Osteoblast (primary cell): ENCODE data around the gene PANK4. TPM values are rescaled to one million over a fixed set of nuclear protein-coding genes. Genes with fewer than 3 reads are reported as not detected.

Source experiments
- DNase-seq: peaks from one replicate; pipeline ENCODE4 v3.0.0; 2011; ENCODE audit warnings: low spot score, mixed read lengths; ENCODE audit not compliant: insufficient read length; ENCODE audit errors: missing footprints
- H2AFZ ChIP-seq: 2 replicates; pipeline ENCODE4 v1.6.0; 2011; ENCODE audit warnings: mild to moderate bottlenecking, low read length
- H3K27ac ChIP-seq: 2 replicates; pipeline ENCODE4 v1.5.1; 2011; ENCODE audit warnings: mild to moderate bottlenecking, low read depth, low read length, moderate library complexity
- H3K27me3 ChIP-seq: 2 replicates; pipeline ENCODE4 v1.6.0; 2012; ENCODE audit warnings: mild to moderate bottlenecking, control low read depth, inconsistent platforms, low read length, moderate library complexity; ENCODE audit not compliant: insufficient read depth
- H3K36me3 ChIP-seq: 2 replicates; pipeline ENCODE4 v1.5.1; 2011; ENCODE audit warnings: mild to moderate bottlenecking, low read length, control low read depth, moderate library complexity; ENCODE audit not compliant: insufficient read depth
- H3K4me1 ChIP-seq: 2 replicates; pipeline ENCODE4 v1.5.1; 2011; ENCODE audit warnings: mild to moderate bottlenecking, low read length, control low read depth, moderate library complexity; ENCODE audit not compliant: insufficient read depth
- H3K4me2 ChIP-seq: 2 replicates; pipeline ENCODE4 v1.6.0; 2011; ENCODE audit warnings: mild to moderate bottlenecking, low read length; ENCODE audit not compliant: insufficient read depth
- H3K4me3 ChIP-seq: fragments of 200-600 bp; sonication (generic); 3 replicates; pipeline ENCODE4 v1.5.1; 2012; ENCODE audit warnings: mild to moderate bottlenecking, low read length, inconsistent platforms; ENCODE audit not compliant: insufficient read depth
- H3K79me2 ChIP-seq: 2 replicates; pipeline ENCODE4 v1.6.0; 2012; ENCODE audit warnings: mild to moderate bottlenecking, low read length, control low read depth, inconsistent platforms; ENCODE audit not compliant: insufficient read depth
- H3K9me3 ChIP-seq: 2 replicates; pipeline ENCODE4 v1.5.1; 2011; ENCODE audit warnings: low read depth, low read length, control low read depth
- H4K20me1 ChIP-seq: 2 replicates; pipeline ENCODE4 v1.6.0; 2012; ENCODE audit warnings: mild to moderate bottlenecking, low read length, control low read depth; ENCODE audit not compliant: insufficient read depth
- CTCF ChIP-seq: IDR thresholded peaks from 2 replicates; pipeline ENCODE4 v1.5.1; 2011; ENCODE audit warnings: mild to moderate bottlenecking, low read depth, low read length, moderate library complexity; ENCODE audit errors: extremely low read depth
- total RNA-seq: library from RNA; depleted of rRNA; stranded (reverse); fragments of >200 nt; gene quantifications from 2 replicates; pipeline ENCODE4 v1.2.3, GENCODE V29; 2012

PANK4 gene
- total RNA-seq, 1 donor: 15.2 TPM

DNA sequence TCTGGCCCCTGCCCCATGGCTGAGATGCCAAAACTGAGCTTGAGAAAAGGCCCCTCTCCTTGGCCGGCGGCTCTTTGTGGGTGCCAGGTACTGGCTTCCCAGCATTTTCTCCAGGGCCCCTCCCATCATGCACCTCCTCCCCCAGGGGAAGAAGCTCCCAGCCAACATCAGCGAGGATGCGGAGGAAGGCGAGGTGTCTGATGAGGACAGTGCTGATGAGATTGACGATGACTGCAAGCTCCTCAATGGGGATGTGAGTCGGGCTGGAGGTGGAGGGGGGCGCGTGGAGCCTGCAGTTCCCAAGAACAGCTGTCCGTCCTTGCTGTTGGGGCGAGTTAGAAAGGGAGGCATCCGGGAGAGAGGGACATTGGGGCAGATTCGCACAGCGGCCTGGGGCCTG is 36.8 kb downstream of the PANK4 start:
- peaks cover 3% of the 10 kb centered on the region for H4K20me1 ChIP-seq
- no peaks in the 10 kb centered on the region for H3K79me2 ChIP-seq
- no peak for TF ChIP-seq CTCF

DNA sequence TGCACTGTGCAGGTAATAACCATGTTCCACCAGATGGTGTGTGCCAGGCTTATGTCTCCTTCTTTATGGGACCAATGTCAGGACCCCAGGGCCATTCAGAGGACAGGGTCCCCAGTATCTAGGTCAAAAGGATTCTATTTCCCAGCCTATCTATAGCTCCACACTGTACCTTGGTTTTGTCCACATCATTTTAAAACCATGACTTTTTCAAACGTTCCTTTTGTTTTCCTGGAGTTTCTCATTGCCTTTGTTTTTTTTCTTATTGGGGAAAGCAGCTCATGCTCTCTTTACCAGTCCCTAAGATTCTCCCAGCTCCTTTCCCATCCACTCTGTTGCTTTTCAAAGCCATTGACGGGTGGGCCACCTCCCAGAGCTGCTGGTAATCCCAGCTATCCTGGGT is 37.7 kb downstream of the PANK4 start:
- Histone ChIP-seq H3K4me1 (peaks cover 1% of the 10 kb centered on the region), H2AFZ (no peak overlapping the region), H3K9me3 (peaks cover 3% of the 10 kb centered on the region), H3K4me2 (no peak overlapping the region), H3K36me3 (no peaks in the 10 kb centered on the region), H3K79me2 (no peaks in the 10 kb centered on the region), H3K27me3 (peaks cover 13% of the 10 kb centered on the region), H3K27ac (no peak overlapping the region), H3K4me3 (no peak overlapping the region), H4K20me1 (no peaks in the 10 kb centered on the region)
- no peak for DNase-seq
- TF ChIP-seq CTCF: no peak

More for the DNA sequence above, 36.8 kb downstream of the PANK4 start:
- no peak overlapping the region for H3K27ac ChIP-seq
- peaks cover 11% of the 10 kb centered on the region for H3K4me1 ChIP-seq
- DNase-seq: no peak
- peaks cover 13% of the 10 kb centered on the region for H3K27me3 ChIP-seq
- H2AFZ ChIP-seq: no peak overlapping the region
- H3K36me3 ChIP-seq: no peaks in the 10 kb centered on the region
- H3K4me2 ChIP-seq: no peak overlapping the region
- no peak overlapping the region for H3K4me3 ChIP-seq
- peaks cover 3% of the 10 kb centered on the region for H3K9me3 ChIP-seq

DNA sequence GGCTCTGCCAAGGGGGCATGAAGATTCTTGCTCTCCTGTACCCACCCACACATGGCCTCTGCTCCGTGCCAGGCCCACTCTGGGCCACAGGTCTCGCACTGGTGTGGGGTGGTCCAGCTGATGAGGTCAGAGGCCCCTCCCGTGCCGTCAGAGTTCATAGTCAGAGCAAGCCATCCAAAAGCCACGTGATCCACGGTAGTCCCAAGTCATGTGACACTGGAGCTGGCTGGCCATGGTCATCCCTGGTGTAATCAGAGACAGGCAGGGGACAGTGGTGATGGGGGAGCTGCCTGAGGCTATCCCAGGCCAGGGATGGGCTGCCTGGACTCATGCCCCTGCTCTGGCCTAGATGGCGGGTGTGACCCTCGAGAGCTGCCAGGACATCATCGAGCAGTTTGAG is 39.8 kb downstream of the PANK4 start:
- no peaks in the 10 kb centered on the region for H3K36me3 ChIP-seq
- TF ChIP-seq CTCF: no peak
- no peak overlapping the region for H3K4me2 ChIP-seq

DNA sequence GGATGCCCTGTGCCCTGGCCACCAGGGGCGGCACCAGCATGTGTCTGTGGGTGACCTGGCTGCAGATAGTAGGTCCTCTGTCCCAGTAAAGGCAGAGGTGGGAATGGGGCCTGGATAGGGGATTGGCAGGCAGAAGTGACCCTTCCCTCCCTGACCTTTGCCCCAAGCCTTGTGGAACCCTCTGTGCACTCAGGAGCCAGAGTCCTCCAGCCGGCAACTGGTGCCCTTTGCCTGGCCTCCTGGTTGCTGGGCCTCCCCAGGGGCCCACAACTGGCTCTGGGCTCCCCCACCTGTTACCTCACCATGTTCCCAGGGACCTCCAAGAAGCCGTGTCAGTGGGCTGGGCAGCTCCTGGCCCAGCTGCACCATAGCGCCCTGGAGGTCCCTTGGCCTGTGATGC is 40.4 kb downstream of the PANK4 start:
- H3K79me2 ChIP-seq: no peaks in the 10 kb centered on the region
- TF ChIP-seq CTCF: no peak
- peaks cover 3% of the 10 kb centered on the region for H3K9me3 ChIP-seq
- no peak overlapping the region for H3K4me2 ChIP-seq
- no peak overlapping the region for H2AFZ ChIP-seq
- H3K27ac ChIP-seq: no peak overlapping the region
- no peak overlapping the region for H3K4me3 ChIP-seq
- no peak for DNase-seq
- no peaks in the 10 kb centered on the region for H4K20me1 ChIP-seq
- H3K27me3 ChIP-seq: no peaks in the 10 kb centered on the region
- H3K4me1 ChIP-seq: no peaks in the 10 kb centered on the region
- no peaks in the 10 kb centered on the region for H3K36me3 ChIP-seq

More for the DNA sequence above, 39.8 kb downstream of the PANK4 start:
- no peaks in the 10 kb centered on the region for H3K27me3 ChIP-seq
- H3K4me3 ChIP-seq: no peak overlapping the region
- H3K4me1 ChIP-seq: no peaks in the 10 kb centered on the region
- H4K20me1 ChIP-seq: no peaks in the 10 kb centered on the region
- peaks cover 3% of the 10 kb centered on the region for H3K9me3 ChIP-seq
- no peaks in the 10 kb centered on the region for H3K79me2 ChIP-seq
- no peak overlapping the region for H2AFZ ChIP-seq
- no peak for DNase-seq
- no peak overlapping the region for H3K27ac ChIP-seq
